Activated CD8-positive, alpha-beta memory T cell treated with anti-CD3 and anti-CD28 coated beads, Interleukin-2, amount 50 U/mL, for 48 hours (primary cell): Measurements from ENCODE around the gene TCEA3.

Experiments used
- DNase-seq: peaks from one replicate; pipeline ENCODE4 v3.0.0-alpha.2; 2020

Gene TCEA3

DNA sequence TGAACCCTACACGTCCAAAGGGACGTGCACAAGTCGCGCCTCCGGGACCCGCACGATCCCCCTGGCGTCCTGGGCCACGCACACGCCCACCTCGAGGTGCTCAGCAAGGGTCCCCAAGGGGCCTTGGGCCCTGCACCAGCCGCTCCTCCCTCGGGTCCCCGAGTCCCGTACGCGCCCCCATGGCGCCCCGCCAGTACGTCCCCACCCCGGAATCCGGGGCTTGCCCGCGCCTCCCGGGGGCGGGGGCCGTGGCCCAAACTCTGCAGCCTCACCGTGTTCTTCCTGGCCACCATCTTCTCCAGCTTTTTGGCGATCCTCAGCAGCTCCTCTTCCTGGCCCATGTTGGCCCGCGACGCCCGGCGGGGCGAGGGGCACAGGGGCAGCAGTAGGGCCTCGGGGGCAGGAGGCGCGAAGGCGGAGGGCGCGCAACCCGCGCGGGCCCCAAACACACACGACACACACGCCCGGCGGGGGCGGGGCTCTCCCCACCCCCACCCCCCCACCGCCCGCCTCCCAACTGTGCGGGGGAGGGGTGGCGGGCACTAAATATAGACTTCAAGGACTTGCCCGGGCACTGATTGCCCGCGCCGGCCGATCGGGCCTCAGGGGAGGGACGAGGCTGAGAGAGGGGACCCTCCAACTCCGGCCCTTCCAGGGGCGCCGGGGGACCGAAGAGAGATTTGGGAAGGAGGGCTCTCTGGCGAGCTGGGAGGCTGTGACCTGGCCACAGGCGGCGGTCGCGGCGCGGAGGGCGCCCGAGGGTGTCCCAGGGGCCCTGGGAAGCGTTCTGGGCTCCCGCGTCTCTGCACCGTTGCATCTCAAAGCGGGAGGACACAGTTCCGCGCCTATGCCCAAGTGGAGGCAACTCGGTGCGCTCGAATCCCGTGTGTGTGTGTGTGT lies at the start of gene TCEA3:
TCEA3 (minus strand) TSS at position 456 of the 900 bp plus-strand sequence; CDS start at position 341, 115 bp downstream.
- DNase-seq, result peak; percentile 66

GRCh38 chr1:23473037-23473800 lies 48.7 kb upstream of the TCEA3 start:
- no peak for DNase-seq

DNA sequence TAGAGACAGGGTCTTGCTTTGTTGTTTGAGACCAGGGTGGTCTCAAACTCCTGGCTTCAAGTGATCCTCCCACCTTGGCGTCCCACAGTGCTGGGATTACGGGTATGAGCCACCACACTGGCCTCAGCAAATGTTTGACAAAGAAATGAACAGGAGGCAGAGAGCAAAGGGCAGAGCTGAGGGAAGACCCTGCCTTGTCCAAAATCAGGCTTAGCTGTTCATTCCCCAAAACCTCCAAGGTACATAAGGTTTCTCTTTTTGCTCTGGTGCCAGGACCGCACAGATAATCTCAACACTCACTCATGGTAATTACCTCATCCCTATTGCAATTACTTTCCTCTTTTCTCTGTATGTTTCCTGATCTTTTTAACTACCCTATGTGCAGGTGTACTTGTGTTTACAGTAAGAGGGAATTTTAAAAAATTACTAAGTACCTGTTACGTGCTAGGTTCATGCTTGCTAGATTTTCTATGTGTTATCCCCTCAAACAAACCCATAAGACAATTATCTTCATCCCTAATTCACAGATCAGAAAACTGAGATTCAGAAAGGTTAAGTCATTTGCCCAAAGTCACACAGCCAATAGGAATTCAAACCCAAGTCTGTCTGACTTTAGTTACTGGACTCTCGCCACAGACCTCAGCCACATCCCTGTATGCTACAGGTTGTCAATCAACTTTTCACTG lies 47.9 kb upstream of the TCEA3 start:
- no peak for DNase-seq

GRCh38 chr1:23471473-23472075 lies 47.0 kb upstream of the TCEA3 start:
- no peak for DNase-seq

DNA sequence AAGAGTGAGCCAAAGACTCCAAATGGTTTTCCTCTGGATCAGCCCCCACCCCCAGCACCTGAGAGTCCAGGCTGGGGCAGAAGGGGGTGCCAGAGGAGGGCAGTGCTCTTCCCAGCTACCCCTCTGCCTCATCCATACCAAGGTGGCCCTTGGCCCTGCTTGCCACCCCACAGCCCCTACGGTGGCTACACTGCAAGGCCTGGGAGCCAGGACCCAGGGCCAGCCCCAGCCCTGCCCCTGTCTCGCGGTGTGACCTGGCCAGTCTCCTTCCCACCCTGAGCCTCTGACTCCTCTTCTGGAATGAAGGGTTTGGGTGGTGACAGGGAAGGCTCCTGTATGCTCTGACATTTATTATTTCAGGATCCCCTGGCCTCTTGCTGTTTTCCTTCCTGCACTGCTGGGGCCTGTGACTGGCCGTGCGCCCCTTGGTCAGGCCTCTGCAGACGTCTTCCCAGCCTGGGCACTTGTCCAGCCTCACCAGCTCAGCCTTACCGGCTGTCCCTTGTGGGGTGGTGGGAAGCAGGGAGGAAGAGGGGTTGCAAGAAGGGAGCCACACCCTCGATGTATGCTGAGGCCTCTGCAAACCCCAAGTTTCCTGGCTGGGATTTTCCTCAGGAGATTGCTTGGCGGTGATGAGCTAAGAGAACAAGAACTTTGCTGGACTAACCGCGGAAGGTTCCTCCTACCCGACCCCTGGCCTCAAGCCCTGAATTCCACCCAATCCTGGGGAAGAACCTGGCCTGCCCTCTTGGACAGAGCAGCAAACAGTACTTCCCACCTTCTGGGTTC lies 45.9 kb upstream of the TCEA3 start:
- DNase-seq, result no peak

DNA sequence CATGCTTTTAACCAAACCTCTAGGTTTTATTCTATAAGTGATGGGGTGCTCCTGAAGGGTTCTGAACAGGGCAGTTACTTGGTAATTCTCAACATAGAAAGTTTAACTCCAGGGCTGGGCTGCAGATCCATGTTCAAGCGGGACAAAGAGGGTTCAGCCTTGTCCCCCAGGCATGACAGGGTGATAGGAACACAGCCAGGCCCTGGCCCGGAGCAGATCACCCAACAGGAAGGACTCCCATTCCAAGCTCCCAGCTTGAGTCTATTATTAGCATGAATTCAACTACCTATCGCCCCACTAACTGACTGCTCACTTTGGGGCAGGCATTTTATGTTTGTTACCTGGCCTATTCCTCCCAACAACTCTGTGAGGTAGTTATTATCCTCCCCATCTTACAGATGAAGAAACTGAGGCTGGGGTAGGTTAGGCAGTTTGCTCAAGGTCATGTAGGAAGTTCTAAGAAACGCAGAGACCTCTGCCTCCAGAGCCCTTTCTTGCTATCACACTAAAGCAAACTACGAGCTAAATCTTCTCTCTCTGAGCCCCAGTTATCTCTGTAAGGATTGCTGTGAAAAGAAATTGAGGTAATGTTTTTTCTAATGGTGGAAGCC lies 44.9 kb upstream of the TCEA3 start:
- DNase-seq, result no peak

GRCh38 chr1:23466423-23466989 lies 42.0 kb upstream of the TCEA3 start:
- no peak for DNase-seq

DNA sequence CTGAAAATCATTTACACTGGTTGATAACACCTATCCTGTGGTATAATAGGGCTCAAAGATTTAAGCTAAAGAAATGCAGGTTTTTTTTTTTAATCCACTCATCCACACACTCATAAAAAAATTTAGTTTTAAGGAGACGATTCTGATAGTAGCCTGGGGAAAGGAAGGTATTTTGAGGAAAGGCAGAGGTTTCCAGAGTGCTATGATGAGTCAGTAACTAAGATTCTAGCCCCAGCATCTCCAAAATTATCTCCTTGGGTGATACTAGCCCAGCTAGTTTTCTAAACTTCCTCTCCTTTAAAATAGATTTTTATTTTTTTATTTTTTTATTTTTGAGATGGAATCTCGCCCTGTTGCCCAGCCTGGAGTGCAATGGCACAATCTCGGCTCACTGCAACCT lies 38.7 kb upstream of the TCEA3 start:
- DNase-seq, result no peak

DNA sequence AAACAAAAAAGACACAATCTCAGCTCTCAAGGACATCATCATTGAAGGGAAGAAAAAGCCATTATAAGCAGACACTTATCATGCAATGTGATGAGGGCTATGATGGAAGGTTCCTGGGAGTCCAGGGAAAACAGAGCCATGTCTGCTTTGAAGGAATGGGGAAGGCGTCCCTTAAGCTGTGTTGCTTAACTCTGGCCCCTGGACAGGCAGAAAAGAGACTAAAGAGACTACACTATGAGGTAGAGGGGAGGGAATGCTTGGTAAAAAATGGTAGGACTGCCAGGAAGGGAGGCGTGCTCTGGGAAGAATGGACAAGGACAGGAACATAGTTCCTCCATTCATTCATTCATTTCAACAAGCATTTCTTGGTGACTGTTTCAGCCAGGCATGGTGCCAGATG lies 38.2 kb upstream of the TCEA3 start:
- DNase-seq, result no peak

GRCh38 chr1:23461050-23461449 lies 36.5 kb upstream of the TCEA3 start:
- no peak for DNase-seq

DNA sequence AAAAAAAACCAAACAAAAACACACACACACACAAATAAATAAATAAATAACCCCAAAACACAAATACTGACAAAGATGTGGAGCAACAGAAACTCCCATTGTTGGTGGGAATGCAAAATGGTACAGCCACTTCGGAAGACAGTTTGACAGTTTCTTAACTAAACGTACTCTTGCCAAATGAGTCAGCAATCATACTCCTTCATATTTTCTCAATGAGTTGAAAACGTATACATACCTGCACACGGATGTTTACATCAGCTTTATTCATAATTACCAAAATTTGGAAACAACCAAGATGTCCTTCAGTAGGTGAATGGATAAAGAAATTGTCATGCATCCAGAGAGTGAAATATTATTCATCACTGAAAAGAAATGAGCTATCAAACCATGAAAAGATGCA lies 36.0 kb upstream of the TCEA3 start:
- DNase-seq, result no peak

GRCh38 chr1:23459338-23459757 lies 34.8 kb upstream of the TCEA3 start:
- DNase-seq, result no peak

DNA sequence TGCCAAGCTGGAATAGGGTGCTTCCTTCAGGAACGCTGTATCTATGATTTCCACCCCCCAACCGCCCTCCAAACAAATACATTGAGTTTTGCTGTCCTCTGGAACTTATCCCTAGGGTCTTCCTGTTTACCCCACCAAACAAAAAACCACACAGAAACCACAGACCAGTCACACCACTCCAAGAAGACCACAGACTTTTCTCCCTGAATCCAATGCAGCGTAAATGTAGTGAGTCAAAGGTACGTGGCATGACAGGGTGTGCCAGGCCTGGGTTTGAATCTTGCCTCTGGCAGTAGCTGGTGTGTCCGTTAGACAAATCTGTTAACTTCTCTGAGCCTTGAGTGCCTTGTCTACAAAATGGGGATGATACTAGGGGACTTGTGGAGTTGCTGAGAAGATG lies 31.7 kb upstream of the TCEA3 start:
- DNase-seq, result no peak

GRCh38 chr1:23453455-23454000 lies 29.0 kb upstream of the TCEA3 start:
- DNase-seq, result no peak

DNA sequence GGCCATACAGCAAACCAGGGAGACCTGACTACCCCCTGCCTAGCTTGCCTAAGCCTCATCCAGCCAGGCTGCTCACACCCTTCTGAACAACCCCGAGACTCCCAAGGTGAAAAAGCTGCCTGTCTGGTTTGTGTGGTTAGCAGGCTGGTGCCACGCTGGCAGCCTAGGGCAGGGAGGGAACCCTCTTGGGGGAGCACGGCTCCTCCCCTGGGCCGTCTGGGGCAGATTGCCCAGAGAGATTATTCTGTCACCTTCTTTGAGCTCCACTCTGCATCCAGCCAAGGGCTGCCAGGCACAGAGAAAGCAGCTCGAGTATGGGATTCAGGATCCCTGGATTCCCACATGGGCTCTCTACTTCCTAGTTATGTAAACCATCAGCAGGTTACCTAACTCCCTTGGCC lies 27.5 kb upstream of the TCEA3 start:
- DNase-seq, result no peak

- no peak for DNase-seq
Observed at GRCh38 chr1:23451441-23451840, 26.9 kb upstream of the TCEA3 start.

- no peak for DNase-seq
Observed at GRCh38 chr1:23450894-23451293, 26.3 kb upstream of the TCEA3 start.

GRCh38 chr1:23449958-23450357 lies 25.4 kb upstream of the TCEA3 start:
- DNase-seq, result no peak

GRCh38 chr1:23449306-23449705 lies 24.8 kb upstream of the TCEA3 start:
- DNase-seq, result no peak

- no peak for DNase-seq
Observed at GRCh38 chr1:23448846-23449245, 24.3 kb upstream of the TCEA3 start.

DNA sequence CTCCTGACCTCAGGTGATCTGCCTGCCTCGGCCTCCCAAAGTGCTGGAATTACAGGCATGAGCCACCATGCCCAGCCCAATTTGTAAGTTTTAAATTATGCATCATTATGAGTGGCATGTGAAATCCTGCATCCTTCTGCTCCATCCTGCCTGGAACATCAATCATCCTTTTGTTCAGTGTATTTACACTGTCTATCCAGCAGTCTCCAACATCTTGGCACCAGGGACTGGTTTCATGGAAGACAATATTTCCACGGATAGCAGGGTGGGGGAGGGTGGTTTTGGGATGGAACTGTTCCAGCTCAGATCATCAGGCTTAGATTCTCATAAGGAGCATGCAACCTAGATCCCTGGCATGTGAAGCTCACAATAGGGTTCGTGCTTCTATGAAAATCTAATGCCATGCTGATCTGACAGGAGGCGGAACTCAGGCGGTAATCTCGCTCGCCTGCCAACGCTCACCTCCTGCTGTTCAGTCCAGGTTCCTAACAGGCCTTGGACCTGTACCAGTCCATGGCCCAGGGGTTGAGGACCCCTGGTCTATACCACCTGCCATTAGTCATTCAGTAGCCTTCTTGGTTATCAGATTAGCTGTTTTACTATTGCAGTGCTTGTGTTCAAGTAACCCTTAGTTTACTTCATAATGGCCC lies 22.2 kb upstream of the TCEA3 start:
- no peak for DNase-seq
